Cardiac fibroblast (primary cell): ENCODE data around the gene COPA.
"Not testable (repeated sequence)": the region's sequence is repeated elsewhere in the genome, so short reads cannot be mapped to it uniquely, and the experiment has no call there.

Experiments
- DNase-seq, 2 donors: peaks; one replicate each; pipeline versions ENCODE4 v3.0.0 to v3.0.0-alpha.2; 2010; ENCODE audit warnings: low read depth in 2 of 2
- H3K4me3 ChIP-seq, 2 donors: replicated peaks in 1 of 2; 1 replicate in 1 of 2; 2 replicates in 1 of 2; pipeline ENCODE4 v1.5.1; 2011; ENCODE audit warnings: low read depth in 2 of 2, low read length in 2 of 2, mild to moderate bottlenecking in 2 of 2, moderate library complexity in 1 of 2
- CTCF ChIP-seq: IDR thresholded peaks from one replicate; pipeline ENCODE4 v1.5.1; 2011; ENCODE audit warnings: low read depth, mild to moderate bottlenecking, low read length, inconsistent platforms

Gene COPA

GRCh38 chr1:160342953-160343869, at the start of gene COPA, which contains the start of gene NCSTN:
TSS of gene COPA (minus strand) at chr1:160343250. CDS start at chr1:160343170, 80 bp downstream.
TSS of gene NCSTN (plus strand) at chr1:160343383. CDS start at chr1:160343397, 14 bp downstream.
- peak; percentile 98 for DNase-seq
- peak within 1 kb of the TSS; percentile 67 to 92 for H3K4me3 ChIP-seq
- TF ChIP-seq CTCF = peak; percentile 6

DNA sequence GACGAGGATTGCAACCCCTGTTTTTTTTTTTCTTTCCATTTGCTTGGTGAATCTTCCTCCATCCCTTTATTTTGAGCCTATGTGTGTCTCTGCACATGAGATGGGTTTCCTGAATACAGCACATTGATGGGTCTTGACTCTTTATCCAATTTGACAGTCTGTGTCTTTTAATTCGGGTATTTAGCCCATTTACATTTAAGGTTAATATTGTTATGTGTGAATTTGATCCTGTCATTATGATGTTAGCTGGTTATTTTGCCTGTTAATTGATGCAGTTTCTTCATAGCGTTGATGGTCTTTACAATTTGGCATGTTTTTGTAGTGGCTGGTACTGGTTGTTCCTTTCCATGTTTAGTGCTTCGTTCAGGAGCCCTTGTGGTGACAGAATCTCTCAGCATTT, 45.4 kb upstream of the COPA start:
- not testable (repeated sequence) for H3K4me3 ChIP-seq, DNase-seq

DNA sequence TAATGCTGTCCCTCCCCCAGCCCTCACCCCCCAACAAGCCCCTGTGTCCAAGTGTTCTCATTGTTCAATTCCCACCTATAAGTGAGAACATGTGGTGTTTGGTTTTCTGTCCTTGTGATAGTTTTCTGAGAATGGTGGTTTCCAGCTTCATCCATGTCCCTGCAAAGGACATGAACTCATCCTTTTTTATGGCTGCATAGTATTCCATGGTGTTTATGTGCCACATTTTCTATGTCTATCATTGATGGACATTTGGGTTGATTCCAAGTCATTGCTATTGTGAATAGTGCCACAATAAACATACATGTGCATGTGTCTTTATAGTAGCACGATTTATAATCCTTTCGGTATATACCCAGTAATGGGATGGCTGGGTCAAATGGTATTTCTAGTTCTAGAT, 41.8 kb upstream of the COPA start:
- not testable (repeated sequence) for DNase-seq, H3K4me3 ChIP-seq

DNA sequence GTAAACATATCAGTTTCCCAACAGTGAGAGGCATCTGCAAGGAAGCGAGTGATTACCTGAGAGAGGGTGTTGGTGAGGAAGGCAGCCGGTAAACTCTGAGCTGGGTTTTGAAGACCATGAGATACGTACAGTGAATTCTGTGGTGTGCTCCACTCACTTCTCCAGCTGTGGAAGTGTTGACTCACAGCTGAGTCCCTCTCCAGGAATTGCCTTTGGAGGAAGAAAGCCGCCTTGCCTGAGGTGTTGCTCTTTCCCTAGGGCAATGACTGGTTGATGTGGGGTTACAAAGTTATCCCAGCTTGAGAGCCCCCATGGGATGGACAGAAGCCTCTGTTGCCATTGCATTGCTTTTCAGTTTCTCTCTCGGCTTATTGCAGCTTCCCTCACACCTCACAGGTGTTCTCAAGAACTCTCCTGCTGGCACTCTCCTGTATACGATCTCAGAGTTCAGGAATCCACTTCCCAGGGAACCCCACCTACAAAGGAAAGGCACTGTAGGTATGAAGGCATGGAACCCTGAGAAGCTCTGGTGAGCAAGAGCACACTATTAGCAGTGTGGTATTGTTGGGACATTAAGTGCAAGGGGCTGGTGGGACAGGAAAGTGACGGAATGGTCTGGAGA, 34.6 kb upstream of the COPA start:
- peak in 1 of 2 donors; percentile 74 for DNase-seq
- H3K4me3 ChIP-seq = no peak overlapping the region
- TF ChIP-seq CTCF = no peak

GRCh38 chr1:160376525-160377131, 33.6 kb upstream of the COPA start:
- DNase-seq = peak; percentile 81 to 83
- H3K4me3 ChIP-seq = no peak overlapping the region
- TF ChIP-seq CTCF = peak; percentile 97

DNA sequence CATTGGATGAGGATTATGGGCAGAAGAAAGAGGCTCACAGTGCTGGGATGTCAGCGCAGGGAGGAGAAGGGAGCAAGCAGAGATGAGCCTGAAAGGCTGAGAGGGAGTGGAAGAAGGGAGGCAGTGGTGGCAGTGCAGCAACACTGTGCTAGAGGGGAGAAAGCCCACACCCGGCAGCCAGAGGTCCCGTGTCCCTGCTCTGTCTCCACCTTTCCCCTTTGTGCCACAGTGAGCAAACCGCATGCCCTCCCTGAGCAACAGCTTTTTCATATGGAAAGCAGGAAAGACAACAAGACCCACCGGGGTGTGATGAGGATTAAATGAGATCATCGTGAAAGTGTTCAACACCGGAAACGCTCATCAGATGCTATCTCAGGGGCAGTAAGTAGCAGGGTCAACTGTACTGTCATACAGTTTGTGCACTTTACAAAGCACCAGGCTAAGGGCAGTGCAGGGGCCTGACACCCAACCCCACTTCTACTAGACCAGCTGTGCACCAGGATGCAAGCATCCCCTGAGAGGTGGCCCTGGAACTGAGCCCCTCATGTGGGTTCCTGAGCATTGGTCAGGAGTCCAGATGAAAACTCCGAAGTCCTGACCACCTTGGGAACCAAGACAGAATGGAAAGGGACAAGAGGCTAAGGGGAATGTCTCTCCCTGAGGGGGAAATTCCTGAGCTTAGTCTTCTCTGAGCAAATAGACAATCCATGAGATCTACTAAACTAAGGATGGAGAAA, 32.9 kb upstream of the COPA start:
- H3K4me3 ChIP-seq = no peak overlapping the region
- TF ChIP-seq CTCF = no peak
- peak in 1 of 2 donors; percentile 32 for DNase-seq

DNA sequence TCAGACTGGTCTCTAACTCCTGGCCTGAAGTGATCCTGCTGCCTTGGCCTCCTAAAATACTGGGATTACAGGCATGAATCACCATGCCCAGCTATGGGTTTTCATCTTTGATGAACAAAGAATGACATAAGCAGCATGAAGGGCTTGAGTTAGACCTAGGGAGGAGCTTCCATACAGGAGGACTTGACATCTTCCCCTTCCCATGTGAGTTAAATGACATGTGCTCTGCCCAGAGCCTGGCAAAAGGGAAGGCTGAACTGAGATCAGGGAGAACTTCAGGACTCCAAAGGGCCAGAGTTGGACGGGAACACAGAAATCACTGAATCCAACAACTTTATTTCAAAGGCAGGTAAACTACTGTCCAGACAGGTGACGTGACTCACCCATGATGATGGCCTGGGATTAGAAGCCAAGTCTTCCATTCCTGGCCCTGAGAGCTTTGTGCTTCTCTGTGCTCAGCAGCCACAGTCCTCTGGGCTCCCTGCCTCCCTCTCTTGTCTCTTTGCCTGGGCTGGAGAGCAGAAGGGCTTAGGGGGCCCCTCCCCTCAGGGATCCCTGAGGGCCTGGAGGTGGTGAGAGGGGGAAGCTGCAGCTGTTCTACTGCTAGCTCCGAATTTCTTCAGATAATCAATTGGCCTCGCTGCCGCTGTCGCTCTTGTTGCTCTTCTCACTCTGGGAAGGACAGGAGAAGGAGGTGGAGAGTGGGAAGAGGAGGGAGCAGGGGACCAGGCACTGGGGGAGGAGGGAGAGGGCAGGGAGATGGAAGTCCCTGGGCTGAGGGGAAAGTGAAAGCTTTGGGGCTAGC, 31.5 kb upstream of the COPA start:
- no peak for TF ChIP-seq CTCF
- H3K4me3 ChIP-seq = no peak overlapping the region
- DNase-seq = no peak
